Bronchial epithelial cell (primary cell): ENCODE measurements around the gene DNAJC4. TPM values are rescaled to one million over a fixed set of nuclear protein-coding genes. Genes with fewer than 3 reads are reported as not detected.

Experiments
- DNase-seq: peaks from one replicate; pipeline ENCODE4 v3.0.0-alpha.2; 2010; ENCODE audit warnings: low read depth
- FAIRE-seq: peaks from 2 replicates; lab custom pipeline; 2011; peaks lifted over from hg19 to GRCh38; lab: Jason Lieb, UNC
- H3K27me3 ChIP-seq: 2 replicates; pipeline ENCODE4 v1.5.1; 2011; ENCODE audit warnings: low read length; ENCODE audit not compliant: control insufficient read depth, insufficient read depth
- H3K36me3 ChIP-seq: 2 replicates; pipeline ENCODE4 v1.5.1; 2011; ENCODE audit warnings: low read length; ENCODE audit not compliant: control insufficient read depth, insufficient read depth
- H3K4me3 ChIP-seq: 2 replicates; pipeline ENCODE4 v1.5.1; 2011; ENCODE audit warnings: mild to moderate bottlenecking, low read depth, low read length, control low read depth
- CTCF ChIP-seq: IDR thresholded peaks from 2 replicates; pipeline ENCODE4 v1.5.1; 2011; ENCODE audit warnings: mild to moderate bottlenecking, moderate library complexity, low read length, control low read depth, inconsistent platforms; ENCODE audit not compliant: insufficient read depth, severe bottlenecking
- total RNA-seq: library from RNA; depleted of rRNA; stranded (reverse); fragments of >200 nt; gene quantifications from 2 replicates; pipeline ENCODE4 v1.2.1, GENCODE V29; 2014

Gene DNAJC4
- total RNA-seq, 1 donor from 2014 or later = 3.4 TPM

GRCh38 chr11:64206457-64207255 is 23.7 kb upstream of the DNAJC4 start, which contains the start of gene FERMT3:
Gene FERMT3, plus strand, starts transcription at chr11:64206721. Its CDS starts 644 bp downstream, at chr11:64207365.
- DNase-seq (no peak), FAIRE-seq (no peak)
- Histone ChIP-seq H3K4me3 (no peak within 1 kb of the TSS), H3K36me3 (peaks cover 31% of the 10 kb centered on the region), H3K27me3 (no peaks in the 10 kb centered on the region)
- no peak for TF ChIP-seq CTCF

- H3K27me3 ChIP-seq = no peaks in the 10 kb centered on the region
- peaks cover 30% of the 10 kb centered on the region for H3K36me3 ChIP-seq
- FAIRE-seq (no peak), DNase-seq (no peak)
- H3K4me3 ChIP-seq = no peak overlapping the region
- no peak for TF ChIP-seq CTCF
Observed at GRCh38 chr11:64207256-64208085, 22.9 kb upstream of the DNAJC4 start.

GRCh38 chr11:64208086-64208795 is 22.1 kb upstream of the DNAJC4 start:
- H3K36me3 ChIP-seq = peaks cover 22% of the 10 kb centered on the region
- H3K4me3 ChIP-seq = no peak overlapping the region
- no peaks in the 10 kb centered on the region for H3K27me3 ChIP-seq
- DNase-seq = no peak
- FAIRE-seq = no peak
- TF ChIP-seq CTCF = no peak

GRCh38 chr11:64208796-64209562 is 21.4 kb upstream of the DNAJC4 start:
- DNase-seq = no peak
- no peak for TF ChIP-seq CTCF
- Histone ChIP-seq H3K36me3 (peaks cover 20% of the 10 kb centered on the region), H3K27me3 (no peaks in the 10 kb centered on the region), H3K4me3 (no peak overlapping the region)
- FAIRE-seq = no peak

- H3K27me3 ChIP-seq = no peaks in the 10 kb centered on the region
- peaks cover 17% of the 10 kb centered on the region for H3K36me3 ChIP-seq
- FAIRE-seq = no peak
- no peak for TF ChIP-seq CTCF
- H3K4me3 ChIP-seq = no peak overlapping the region
- DNase-seq = no peak
Observed at GRCh38 chr11:64209563-64209843, 20.8 kb upstream of the DNAJC4 start.
